Omental fat pad (tissue), 4 donors: ENCODE results near the gene AOC1. TPM values are rescaled to one million over a fixed set of nuclear protein-coding genes. Genes with fewer than 3 reads are reported as not detected.
"Not testable (repeated sequence)": the region's sequence is repeated elsewhere in the genome, so short reads cannot be mapped to it uniquely, and the experiment has no call there.

Source experiments
- ATAC-seq: fragments of 150-250 bp; one replicate; pipeline ENCODE4 v1.9.1; 2016; ENCODE audit warnings: mild to moderate bottlenecking, moderate library complexity; ENCODE audit not compliant: low FRiP score
- DNase-seq: peaks from one replicate; pipeline ENCODE4 v3.0.0-alpha.2; 2019; ENCODE audit warnings: low spot score
- total RNA-seq, 4 donors: library from RNA; depleted of rRNA; stranded (reverse); fragments of >200 nt; gene quantifications; one replicate each; pipeline ENCODE4 v1.1.0, GENCODE V29; 2016
- TF ChIP-seq, protein P1 (sequence below), 3 donors: fragments of 450-650 bp; IDR thresholded peaks; one replicate each; pipeline ENCODE4 v1.5.1; 2016 to 2017; ENCODE audit warnings: antibody characterized with exemption in 3 of 3, mild to moderate bottlenecking in 3 of 3, moderate library complexity in 2 of 3

The AOC1 gene
- total RNA-seq, 4 donors from 2014 or later = not detected

DNA sequence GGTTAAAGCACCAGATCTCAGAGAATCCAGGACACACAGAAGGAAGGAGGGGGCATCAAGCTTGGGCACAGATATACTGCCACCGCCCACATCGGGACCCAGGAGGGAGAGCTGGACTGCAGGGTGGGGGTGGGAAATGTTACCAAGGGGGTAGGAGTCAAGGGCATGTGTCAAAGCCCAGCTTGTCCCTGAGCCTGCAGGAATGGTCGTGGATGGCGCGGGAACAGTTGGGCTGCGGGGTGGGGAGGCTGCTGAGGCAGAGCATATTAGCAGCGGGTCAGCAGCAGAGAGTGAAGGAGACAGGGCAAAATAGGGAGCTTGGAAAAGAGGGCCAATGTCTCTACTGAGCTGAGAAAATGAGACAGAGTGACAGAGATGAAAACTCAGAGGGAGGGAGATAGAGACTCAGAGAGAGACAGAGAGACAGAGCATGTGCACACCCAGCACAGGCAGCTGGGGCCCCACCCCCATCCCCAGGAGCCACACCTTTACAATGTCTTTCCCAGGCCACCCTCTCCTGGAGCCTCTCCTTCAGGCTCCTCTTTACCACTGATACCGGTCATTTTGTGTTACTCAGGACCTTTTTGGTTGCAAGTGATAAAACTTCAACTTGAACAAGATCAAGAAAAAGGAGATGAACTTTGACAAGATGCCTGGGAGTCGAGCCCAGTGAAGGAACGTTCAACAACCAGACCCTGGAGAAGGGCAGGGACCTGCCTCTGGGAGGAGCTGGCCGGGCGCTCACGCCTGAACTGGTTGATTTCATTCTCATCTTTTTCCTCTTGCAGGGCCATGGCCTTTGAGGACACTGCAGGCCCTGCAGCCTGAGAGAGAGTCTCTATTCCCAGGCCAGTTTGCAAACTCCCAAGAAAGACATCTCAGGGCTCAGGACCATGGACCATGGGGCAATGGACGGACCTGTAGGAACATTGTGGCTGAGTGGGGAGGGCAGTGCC is 50.0 kb downstream of the AOC1 start:
- no peak for ATAC-seq
- TF ChIP-seq, protein P1, sequence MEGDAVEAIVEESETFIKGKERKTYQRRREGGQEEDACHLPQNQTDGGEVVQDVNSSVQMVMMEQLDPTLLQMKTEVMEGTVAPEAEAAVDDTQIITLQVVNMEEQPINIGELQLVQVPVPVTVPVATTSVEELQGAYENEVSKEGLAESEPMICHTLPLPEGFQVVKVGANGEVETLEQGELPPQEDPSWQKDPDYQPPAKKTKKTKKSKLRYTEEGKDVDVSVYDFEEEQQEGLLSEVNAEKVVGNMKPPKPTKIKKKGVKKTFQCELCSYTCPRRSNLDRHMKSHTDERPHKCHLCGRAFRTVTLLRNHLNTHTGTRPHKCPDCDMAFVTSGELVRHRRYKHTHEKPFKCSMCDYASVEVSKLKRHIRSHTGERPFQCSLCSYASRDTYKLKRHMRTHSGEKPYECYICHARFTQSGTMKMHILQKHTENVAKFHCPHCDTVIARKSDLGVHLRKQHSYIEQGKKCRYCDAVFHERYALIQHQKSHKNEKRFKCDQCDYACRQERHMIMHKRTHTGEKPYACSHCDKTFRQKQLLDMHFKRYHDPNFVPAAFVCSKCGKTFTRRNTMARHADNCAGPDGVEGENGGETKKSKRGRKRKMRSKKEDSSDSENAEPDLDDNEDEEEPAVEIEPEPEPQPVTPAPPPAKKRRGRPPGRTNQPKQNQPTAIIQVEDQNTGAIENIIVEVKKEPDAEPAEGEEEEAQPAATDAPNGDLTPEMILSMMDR (IDR thresholded peaks at IDR 0.05) = no peak
- DNase-seq = no peak

DNA sequence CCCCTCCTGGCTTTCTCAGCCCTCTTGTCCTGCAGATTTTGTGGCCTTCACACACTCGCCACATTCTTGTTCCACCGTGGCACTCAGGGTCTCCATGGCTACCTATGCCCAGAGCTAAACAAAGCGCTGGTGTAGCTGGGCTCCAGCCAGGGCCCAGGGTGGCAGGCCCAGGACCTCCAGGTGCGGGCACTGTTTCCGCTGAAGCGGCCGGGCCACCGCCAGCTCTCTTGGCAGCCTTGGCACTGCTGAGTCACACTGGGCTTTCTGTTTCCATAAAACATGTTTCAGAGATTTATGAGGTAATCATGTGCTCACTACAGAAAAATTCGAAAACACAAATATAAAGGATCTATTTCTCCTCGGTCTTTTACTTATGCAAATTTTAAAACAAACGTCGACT is 51.3 kb downstream of the AOC1 start:
- TF ChIP-seq, protein P1 (IDR thresholded peaks at IDR 0.05) = no peak
- ATAC-seq (no peak), DNase-seq (no peak)

DNA sequence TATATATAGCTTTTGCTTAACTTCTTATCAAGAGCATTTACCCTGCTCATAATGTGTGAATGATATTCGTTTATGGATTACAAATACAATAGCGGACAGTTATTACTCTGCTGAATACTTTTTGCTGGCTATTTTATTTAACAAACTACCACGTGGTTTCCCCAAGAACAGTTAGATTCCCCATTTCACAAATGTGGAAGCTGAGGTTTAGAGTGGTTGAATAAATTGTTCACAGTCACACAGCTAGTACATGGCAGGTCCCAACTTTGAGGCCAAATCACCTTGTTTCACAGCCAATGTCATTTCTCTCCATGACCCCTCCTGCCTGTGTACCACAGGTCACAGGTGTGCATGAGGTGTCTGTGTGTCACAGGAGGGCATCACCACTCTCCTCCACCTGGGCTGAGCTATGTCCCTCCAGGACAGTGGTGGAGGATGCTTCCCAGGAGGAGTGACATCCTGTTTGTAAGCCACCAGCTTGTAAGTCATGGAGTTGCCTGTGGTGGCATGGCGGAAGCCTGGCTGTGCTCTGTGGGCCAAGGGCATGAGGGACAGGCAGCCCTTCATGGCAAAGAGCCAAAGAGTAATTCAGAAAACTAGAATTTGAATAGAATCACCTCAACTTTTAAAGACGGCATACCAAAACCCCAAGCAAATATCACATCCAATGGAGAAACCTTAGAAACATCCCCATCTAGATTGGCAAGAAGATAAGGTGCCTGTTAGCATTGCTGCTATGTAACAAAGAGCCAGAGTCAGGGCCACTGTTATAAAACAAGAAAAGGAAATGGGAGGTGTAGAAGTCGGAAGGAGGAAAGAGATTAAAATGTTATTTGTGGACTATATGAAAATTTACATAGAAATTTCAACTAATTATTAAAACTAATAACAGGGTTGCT is 51.9 kb downstream of the AOC1 start:
- TF ChIP-seq, protein P1 (IDR thresholded peaks at IDR 0.05) = no peak
- ATAC-seq = no peak

DNA sequence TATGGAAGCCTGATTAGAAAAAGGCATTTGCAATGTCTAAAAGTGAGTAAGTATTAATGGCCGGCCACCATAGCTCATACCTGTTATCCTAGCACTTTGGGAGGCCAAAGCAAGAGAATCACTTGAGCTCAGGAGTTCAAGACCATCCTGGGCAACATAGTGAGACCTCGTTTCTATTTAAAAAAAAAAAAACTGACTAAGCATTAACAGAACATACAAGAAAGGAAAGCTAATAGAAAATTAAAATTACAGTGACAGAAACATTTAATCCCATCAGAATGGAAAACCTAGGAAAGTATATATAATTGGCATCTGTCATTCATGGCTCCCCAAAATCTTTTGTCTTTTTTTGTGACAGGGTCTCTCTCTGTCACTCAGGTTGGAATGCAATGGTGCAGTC is 55.9 kb downstream of the AOC1 start:
- DNase-seq = no peak
- TF ChIP-seq, protein P1 (IDR thresholded peaks at IDR 0.05) = no peak
- ATAC-seq = no peak

More for the DNA sequence above, 51.9 kb downstream of the AOC1 start:
- DNase-seq = no peak

DNA sequence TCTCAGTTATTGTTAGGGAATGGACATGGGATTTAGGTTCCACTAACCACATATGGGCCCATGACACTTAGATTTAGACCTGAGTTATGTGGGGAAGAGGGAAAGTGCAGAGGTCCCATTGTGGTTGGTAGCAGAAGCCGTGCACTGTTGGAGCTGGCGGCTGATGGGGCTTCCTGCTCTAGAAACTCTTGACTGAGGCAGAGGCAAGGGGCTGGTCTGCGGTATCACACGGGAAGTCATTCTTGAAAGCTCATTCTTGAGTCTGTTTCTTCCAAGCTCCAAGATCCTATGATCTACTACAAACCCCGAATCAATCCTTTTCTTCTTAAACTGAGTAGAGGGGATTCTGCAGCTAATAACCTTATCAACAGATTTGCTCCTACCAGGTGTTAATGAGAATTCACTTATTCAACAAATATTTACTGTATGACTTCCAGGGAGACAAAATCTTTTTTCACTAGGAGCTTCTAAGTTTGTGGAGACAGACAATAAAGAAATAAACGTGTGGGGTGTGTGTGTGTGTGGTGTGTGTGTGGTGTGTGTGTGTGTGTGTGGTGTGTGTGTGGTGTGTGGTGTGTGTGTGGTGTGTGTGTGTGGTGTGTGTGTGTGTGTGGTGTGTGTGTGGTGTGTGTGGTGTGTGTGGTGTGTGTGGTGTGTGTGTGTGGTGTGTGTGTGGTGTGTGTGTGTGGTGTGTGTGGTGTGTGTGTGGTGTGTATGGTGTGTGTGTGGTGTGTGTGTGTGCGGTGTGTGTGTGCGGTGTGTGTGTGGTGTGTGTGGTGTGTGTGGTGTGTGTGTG is 57.1 kb downstream of the AOC1 start:
- TF ChIP-seq, protein P1 (IDR thresholded peaks at IDR 0.05) = no peak
- ATAC-seq (no peak), DNase-seq (no peak)

DNA sequence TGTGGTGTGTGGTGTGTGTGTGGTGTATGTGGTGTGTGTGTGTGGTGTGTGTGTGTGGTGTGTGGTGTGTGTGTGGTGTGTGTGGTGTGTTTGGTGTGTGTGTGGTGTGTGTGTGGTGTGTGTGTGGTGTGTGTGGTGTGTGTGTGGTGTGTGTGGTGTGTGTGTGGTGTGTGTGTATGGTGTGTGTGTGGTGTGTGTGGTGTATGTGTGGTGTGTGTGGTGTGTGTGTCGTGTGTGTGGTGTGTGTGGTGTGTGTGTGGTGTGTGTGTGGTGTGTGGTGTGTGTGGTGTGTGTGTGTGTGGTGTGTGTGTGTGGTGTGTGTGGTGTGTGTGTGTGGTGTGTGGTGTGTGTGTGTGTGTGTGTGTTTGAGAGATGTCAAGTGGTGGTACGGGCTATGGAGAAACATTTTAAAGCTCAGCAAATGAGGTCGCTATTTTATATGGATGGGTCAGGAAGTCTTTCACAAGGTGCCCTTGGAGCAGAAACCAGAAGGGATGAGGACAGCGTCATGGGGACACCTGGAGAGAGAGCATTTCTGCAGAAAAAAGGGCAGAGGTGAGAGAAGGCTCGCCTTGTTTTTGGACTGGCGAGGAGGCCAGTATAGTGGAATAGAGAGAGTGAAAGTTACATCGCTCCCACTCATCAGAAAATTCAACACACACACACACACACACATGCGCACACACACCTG is 58.1 kb downstream of the AOC1 start:
- DNase-seq, ATAC-seq: not testable (repeated sequence)
